Thyroid gland (tissue), 4 donors: Measurements from ENCODE around the gene UCP3.

Source experiments
- CTCF ChIP-seq, 6 experiments: fragments of 200-600 bp in 3 of 6; fragments of 450-650 bp in 3 of 6; sonication (generic) in 3 of 6; IDR thresholded peaks; one replicate each; pipeline ENCODE4 v1.5.1; 2016 to 2019; ENCODE audit warnings: antibody characterized with exemption in 6 of 6, mild to moderate bottlenecking in 2 of 6, inconsistent platforms in 1 of 6, moderate library complexity in 1 of 6
- POLR2A ChIP-seq, 2 donors: fragments of 450-650 bp; IDR thresholded peaks; one replicate each; pipeline ENCODE4 v1.6.1; 2017; ENCODE audit warnings: antibody characterized with exemption in 2 of 2, mild to moderate bottlenecking in 2 of 2, moderate library complexity in 1 of 2

GRCh38 chr11:74005721-74006517, 3.0 kb downstream of the UCP3 start:
- TF ChIP-seq CTCF (IDR thresholded peaks at IDR 0.05) (no peak), POLR2A (IDR thresholded peaks at IDR 0.05) (no peak)
